Dendritic cell treated with granulocyte-macrophage colony-stimulating factor and Interleukin-4, amounts not matched to agents 40 ng/mL and 50 ng/mL, for 4 days (primary cell): ENCODE data around the gene CCNA2.

Experiments used
- H3K27ac Mint-ChIP-seq: one replicate; pipeline ENCODE4 v1.8.0; 2022; ENCODE audit warnings: mild to moderate bottlenecking, mixed read lengths
- H3K27me3 Mint-ChIP-seq: one replicate; pipeline ENCODE4 v1.8.0; 2022; ENCODE audit warnings: mild to moderate bottlenecking, mixed read lengths
- H3K36me3 Mint-ChIP-seq: one replicate; pipeline ENCODE4 v1.8.0; 2022; ENCODE audit warnings: low read depth, mixed read lengths
- H3K4me1 Mint-ChIP-seq: one replicate; pipeline ENCODE4 v1.8.0; 2022; ENCODE audit warnings: low read depth, mixed read lengths
- H3K4me3 Mint-ChIP-seq: one replicate; pipeline ENCODE4 v1.8.0; 2022; ENCODE audit warnings: mild to moderate bottlenecking, moderate library complexity, mixed read lengths
- H3K9me3 Mint-ChIP-seq: one replicate; pipeline ENCODE4 v1.8.0; 2022; ENCODE audit warnings: mixed read lengths
- intact Hi-C: fragments of 100-400 bp; cut with micrococcal nuclease; formaldehyde crosslinking; loops from one replicate; pipeline ENCODE4 v1.15.0; 2022

The CCNA2 gene

DNA sequence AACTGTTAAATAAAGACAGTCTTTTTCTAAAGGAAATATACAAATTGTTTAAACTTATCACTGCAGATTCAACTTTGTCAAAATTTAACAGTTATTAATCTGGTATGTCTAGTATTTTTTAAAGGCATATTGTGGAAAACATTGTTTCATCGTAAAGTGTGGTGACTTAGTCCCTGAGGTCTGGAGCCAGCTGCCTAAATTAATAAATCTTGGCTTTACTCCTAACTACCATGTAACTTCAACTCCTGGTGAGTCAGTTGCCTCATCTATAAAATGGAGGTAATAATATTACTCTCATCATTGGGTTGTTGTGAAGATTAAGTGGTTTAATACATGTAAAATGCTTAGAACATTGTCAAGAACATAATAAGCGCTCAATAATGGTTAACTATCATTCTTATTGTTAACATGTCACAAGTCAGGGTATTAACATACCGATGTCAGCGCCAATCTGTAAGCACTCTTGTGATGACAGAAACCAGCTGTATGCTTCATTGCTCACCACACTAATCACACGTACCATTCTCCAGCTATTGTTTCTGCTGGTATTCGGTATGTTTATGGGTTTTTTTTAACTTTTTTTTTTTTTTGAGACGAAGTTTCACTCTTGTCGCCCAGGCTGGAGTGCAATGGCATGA, 44.6 kb downstream of the CCNA2 start:
- H3K4me3 Mint-ChIP-seq, result no peak overlapping the region

GRCh38 chr4:121777625-121778024, 46.1 kb downstream of the CCNA2 start:
- H3K27ac Mint-ChIP-seq, result no peak overlapping the region
- H3K4me3 Mint-ChIP-seq, result no peak overlapping the region
- H3K36me3 Mint-ChIP-seq, result no peaks in the 10 kb centered on the region
- peaks cover 15% of the 10 kb centered on the region for H3K27me3 Mint-ChIP-seq
- intact Hi-C loops, result no loop called here
- H3K4me1 Mint-ChIP-seq, result no peaks in the 10 kb centered on the region
- H3K9me3 Mint-ChIP-seq, result no peaks in the 10 kb centered on the region

More for the DNA sequence above, 44.6 kb downstream of the CCNA2 start:
- intact Hi-C loops, result no loop called here
- H3K4me1 Mint-ChIP-seq, result peaks cover 6% of the 10 kb centered on the region
- no peak overlapping the region for H3K27ac Mint-ChIP-seq
- no peaks in the 10 kb centered on the region for H3K36me3 Mint-ChIP-seq
- H3K9me3 Mint-ChIP-seq, result no peaks in the 10 kb centered on the region
- H3K27me3 Mint-ChIP-seq, result peaks cover 15% of the 10 kb centered on the region

- H3K4me3 Mint-ChIP-seq, result no peak overlapping the region
Observed at GRCh38 chr4:121776610-121777401, 46.9 kb downstream of the CCNA2 start.

DNA sequence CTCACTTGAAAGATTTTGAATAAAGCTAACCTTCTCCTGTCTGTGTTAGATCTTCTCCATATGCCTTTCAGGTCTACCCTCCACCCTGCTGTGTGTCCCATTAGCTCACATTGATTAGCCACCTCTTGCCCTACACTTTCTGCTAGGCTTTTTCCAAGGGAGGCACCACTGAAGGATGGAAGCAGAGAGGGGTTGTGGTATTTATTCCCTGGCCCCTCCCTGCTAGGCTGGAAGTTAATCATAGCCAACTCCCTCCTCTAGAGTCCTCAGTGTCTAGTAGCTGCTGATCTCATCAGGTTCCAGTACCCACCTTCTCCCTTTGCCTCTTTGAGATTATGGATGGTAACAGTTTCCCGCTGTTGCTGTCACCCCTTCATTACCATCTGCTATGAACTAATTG, 49.8 kb downstream of the CCNA2 start:
- Mint-ChIP-seq H3K27ac (no peak overlapping the region), H3K36me3 (no peaks in the 10 kb centered on the region), H3K9me3 (no peaks in the 10 kb centered on the region), H3K4me3 (no peak overlapping the region), H3K27me3 (peaks cover 20% of the 10 kb centered on the region), H3K4me1 (no peaks in the 10 kb centered on the region)
- intact Hi-C loops, result no loop called here

More at GRCh38 chr4:121776610-121777401, 46.9 kb downstream of the CCNA2 start:
- H3K36me3 Mint-ChIP-seq, result no peaks in the 10 kb centered on the region
- no peak overlapping the region for H3K27ac Mint-ChIP-seq
- H3K9me3 Mint-ChIP-seq, result no peaks in the 10 kb centered on the region
- intact Hi-C loops, result no loop called here
- H3K27me3 Mint-ChIP-seq, result peaks cover 16% of the 10 kb centered on the region
- no peaks in the 10 kb centered on the region for H3K4me1 Mint-ChIP-seq

DNA sequence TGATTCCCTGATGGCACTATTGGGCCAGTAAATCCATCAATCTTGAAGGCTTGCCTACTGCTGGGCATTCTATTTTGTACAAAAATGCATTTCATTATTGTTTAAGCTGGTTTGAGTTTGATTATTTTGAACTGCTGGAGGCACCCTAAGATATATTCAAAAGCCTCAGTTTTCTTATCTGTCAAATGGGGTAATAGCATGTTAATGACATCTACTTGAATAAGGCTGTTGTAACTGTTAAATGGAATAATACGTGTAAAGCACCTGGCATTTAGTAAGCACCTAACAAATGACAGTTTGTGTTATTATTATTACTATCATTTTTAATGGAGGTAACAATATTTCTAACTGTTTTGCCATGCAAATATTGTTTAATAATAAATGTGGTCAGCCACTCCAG, 51.8 kb downstream of the CCNA2 start:
- H3K27me3 Mint-ChIP-seq, result peaks cover 30% of the 10 kb centered on the region
- no peaks in the 10 kb centered on the region for H3K9me3 Mint-ChIP-seq
- no peak overlapping the region for H3K4me3 Mint-ChIP-seq
- intact Hi-C loops, result no loop called here
- no peaks in the 10 kb centered on the region for H3K36me3 Mint-ChIP-seq
- H3K27ac Mint-ChIP-seq, result no peak overlapping the region
- H3K4me1 Mint-ChIP-seq, result no peaks in the 10 kb centered on the region

DNA sequence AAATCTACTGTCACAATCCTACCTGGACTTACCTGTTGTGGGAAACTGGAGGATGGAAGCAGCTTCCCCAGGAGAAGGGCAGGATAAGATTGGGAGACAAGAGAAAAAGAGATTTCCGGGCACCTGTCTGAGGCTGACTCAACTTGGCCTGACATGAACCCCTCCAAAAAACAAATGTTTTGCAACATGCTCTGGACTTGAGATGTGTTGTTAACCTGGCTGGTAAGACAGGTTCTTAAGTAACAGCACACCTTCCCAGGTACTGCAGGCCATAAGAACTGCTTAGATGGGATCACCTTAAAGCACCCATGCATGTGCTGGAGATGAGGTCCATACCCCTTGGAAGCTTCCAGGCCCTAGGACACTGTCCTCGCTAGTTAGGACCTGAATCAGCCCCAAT, 54.3 kb downstream of the CCNA2 start:
- Mint-ChIP-seq H3K9me3 (no peaks in the 10 kb centered on the region), H3K36me3 (no peaks in the 10 kb centered on the region), H3K4me3 (no peak overlapping the region), H3K27me3 (peaks cover 48% of the 10 kb centered on the region), H3K4me1 (no peaks in the 10 kb centered on the region), H3K27ac (no peak overlapping the region)
- intact Hi-C loops, result no loop called here

- Mint-ChIP-seq H3K36me3 (no peaks in the 10 kb centered on the region), H3K9me3 (no peaks in the 10 kb centered on the region), H3K4me3 (no peak overlapping the region), H3K4me1 (no peaks in the 10 kb centered on the region), H3K27ac (no peak overlapping the region), H3K27me3 (peaks cover 62% of the 10 kb centered on the region)
- intact Hi-C loops, result no loop called here
Observed at GRCh38 chr4:121767166-121767565, 56.5 kb downstream of the CCNA2 start.
